Stimulated activated CD8-positive, alpha-beta memory T cell treated with anti-CD3 and anti-CD28 coated beads, Interleukin-12 subunit alpha, Interleukin-12 subunit beta, amount 100 ng/mL, for 24 hours (primary cell): ENCODE data around the gene SPRR1B.
"Not testable (repeated sequence)": the region's sequence is repeated elsewhere in the genome, so short reads cannot be mapped to it uniquely, and the experiment has no call there.

Experiments used
- DNase-seq: peaks from one replicate; pipeline ENCODE4 v3.0.0-alpha.2; 2020; ENCODE audit errors: extremely low read depth

Gene SPRR1B

DNA sequence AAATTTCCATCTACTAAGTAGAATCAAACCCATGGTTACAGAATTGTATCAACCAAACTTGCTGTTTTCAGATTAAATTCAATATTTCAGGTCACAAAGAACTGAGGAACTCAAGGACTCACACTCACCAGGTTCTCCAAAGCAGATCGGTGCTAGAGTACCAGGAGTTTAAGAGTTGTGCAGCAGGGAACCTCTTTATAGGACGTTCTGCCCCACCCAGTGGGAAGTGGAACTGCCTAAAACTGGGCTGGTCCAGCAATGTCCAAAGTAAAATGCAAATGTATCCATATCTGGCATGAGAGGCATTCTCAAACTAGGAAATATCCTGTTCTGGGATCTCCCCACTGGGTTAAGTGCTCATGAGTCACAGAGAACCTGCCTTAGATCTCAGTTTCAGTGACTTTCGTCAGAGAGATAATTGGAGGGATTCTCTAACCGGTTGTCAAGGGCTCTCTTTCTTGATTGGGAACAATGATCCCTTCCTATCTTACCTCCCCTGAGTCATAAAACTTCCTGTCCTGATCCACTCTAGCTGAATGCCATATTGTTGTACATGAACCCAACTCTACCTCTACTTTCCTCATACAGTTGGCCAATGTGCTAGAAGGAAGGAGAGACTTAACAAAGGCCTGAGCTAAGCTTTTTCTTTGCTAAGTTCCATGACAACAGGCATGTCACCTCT, 10.1 kb downstream of the SPRR1B start, which contains the start of gene SPRR2D:
Gene SPRR2D (minus strand): TSS at position 171 of the 682 bp plus-strand sequence. CDS start 774 bp downstream, outside the sequence.
- DNase-seq = no peak

- DNase-seq = no peak
Measured at GRCh38 chr1:153049211-153049610, 18.2 kb downstream of the SPRR1B start.

GRCh38 chr1:153056111-153056510, 25.1 kb downstream of the SPRR1B start:
- not testable (repeated sequence) for DNase-seq

DNA sequence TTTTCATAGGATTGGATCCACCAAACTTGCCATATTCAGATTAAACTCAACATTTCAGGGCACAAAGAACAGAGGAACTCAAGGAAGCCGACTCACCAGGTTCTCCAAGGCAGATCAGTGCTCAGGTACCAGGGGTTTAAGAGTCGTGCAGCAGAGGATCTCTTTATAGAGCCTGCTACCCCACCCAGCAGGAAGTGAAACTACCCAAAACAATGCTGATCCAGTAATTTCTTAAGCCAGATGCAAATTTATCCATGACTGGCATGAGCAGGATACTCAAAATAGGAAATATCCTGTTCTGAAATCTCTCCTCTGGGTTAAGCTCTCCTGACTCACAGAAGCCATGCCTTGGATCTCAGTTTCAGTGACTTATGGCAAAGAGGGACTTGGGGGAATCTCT, 26.4 kb downstream of the SPRR1B start, which contains the start of gene SPRR2A:
Gene SPRR2A (minus strand): TSS at position 138 of the 400 bp plus-strand sequence. CDS start 777 bp downstream, outside the sequence.
- no peak for DNase-seq

- DNase-seq = no peak
Measured at GRCh38 chr1:153058154-153058553, 27.2 kb downstream of the SPRR1B start.

- DNase-seq = no peak
Measured at GRCh38 chr1:153058826-153059784, 28.1 kb downstream of the SPRR1B start.

DNA sequence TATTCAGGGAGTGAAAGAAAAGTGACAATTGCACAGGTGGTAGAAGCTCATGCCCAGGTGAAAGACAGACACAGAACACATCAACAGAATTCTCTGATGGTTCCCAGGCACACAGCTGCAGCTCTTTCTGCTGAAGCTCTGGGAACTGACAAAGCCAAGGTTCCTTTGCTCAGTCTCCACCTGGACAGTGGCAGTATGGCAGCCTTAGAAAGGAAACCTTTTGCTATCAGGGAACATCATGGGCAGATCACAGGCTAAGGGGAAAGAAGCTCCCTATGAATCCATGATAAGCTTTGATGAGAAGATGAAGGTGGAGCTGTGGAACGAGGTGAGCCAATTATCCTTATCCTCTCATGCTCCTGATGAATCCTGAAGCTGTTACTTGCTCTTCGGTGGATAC, 39.2 kb downstream of the SPRR1B start:
- DNase-seq = no peak

DNA sequence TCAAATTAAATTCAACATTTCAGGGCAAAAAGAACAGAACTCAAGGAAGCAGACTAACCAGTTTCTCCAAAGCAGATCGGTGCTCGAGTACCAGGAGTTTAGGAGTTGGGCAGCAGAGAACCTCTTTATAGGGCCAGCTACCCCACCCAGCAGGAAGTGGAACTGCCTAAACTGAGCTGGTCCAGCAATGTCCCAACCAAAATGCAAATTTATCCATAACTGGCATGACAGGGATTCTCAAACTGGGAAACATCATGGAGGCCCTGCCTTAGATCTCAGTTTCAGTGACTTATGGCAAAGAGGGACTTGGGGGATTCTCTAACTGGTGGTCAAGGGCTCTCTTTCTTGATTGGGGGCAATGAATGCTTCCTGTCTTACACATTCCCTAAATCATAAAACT, 40.5 kb downstream of the SPRR1B start, which contains the start of gene SPRR2B:
Gene SPRR2B (minus strand): TSS at position 101 of the 400 bp plus-strand sequence. CDS start 772 bp downstream, outside the sequence.
- no peak for DNase-seq

GRCh38 chr1:153072806-153073726, 42.1 kb downstream of the SPRR1B start:
- DNase-seq = no peak

- DNase-seq = no peak
Measured at GRCh38 chr1:153081736-153082135, 50.7 kb downstream of the SPRR1B start.
